Measurements from ENCODE around the gene PPFIBP1. TPM values are rescaled to one million over a fixed set of nuclear protein-coding genes. Genes with fewer than 3 reads are reported as not detected.
A peak's percentile ranks its signal among the peaks of the same experiment; 100 is the strongest.
"Not testable (repeated sequence)": the region's sequence is repeated elsewhere in the genome, so short reads cannot be mapped to it uniquely, and the experiment has no call there.

PPFIBP1 gene
- total and polyA plus RNA-seq, 4 donors: 13.6 to 150 (median 63.1) TPM

DNA sequence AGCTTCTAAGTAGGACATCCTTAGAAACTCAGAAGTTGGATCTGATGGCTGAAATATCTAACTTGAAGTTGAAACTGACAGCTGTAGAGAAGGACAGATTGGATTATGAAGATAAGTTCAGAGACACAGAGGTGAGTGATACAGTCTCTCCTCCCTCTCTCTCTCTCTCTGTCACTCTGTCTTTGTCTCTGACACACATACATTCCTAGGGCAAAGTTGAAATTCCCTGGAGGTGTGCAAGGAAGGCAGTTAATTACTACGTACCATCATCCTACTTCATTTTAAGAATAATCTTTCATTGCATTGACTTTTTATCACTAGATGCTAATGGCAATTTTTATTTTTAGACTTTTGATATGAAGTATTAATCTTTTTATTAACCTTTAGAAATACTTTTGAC is 126.0 kb downstream of the PPFIBP1 start:
- no peak overlapping the region for H3K27ac ChIP-seq (ENCODE audit: low read depth in 1 of 2, low read length in 1 of 2)
- no peaks in the 10 kb centered on the region for H3K9me3 ChIP-seq (ENCODE audit: control insufficient read depth in 4 of 4, insufficient read depth in 3 of 4, low read length in 3 of 4)
- WGBS, 2 donors: 91 to 96% methylated on average over 1 of the region's 1 CpG
- DNase-seq (no peak), ATAC-seq (ENCODE audit: insufficient read depth, low FRiP score) (no peak)
- no peak overlapping the region for H3K9ac ChIP-seq (ENCODE audit: insufficient read depth in 1 of 2, low read length in 2 of 2)
- TF ChIP-seq, protein P1, sequence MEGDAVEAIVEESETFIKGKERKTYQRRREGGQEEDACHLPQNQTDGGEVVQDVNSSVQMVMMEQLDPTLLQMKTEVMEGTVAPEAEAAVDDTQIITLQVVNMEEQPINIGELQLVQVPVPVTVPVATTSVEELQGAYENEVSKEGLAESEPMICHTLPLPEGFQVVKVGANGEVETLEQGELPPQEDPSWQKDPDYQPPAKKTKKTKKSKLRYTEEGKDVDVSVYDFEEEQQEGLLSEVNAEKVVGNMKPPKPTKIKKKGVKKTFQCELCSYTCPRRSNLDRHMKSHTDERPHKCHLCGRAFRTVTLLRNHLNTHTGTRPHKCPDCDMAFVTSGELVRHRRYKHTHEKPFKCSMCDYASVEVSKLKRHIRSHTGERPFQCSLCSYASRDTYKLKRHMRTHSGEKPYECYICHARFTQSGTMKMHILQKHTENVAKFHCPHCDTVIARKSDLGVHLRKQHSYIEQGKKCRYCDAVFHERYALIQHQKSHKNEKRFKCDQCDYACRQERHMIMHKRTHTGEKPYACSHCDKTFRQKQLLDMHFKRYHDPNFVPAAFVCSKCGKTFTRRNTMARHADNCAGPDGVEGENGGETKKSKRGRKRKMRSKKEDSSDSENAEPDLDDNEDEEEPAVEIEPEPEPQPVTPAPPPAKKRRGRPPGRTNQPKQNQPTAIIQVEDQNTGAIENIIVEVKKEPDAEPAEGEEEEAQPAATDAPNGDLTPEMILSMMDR (IDR thresholded peaks at IDR 0.05; ENCODE audit: control extremely low read depth, extremely low read depth): no peak
- H3K27me3 ChIP-seq (ENCODE audit: control insufficient read depth in 3 of 3, insufficient read depth in 3 of 3, low read length in 2 of 3): no peaks in the 10 kb centered on the region
- no peak overlapping the region for H3K4me3 ChIP-seq
- H3K4me1 ChIP-seq (ENCODE audit: control insufficient read depth in 5 of 5, insufficient read depth in 5 of 5, low read length in 5 of 5): peaks cover 0 to 9% (median 0%) of the 10 kb centered on the region in 5 donors
- H3K36me3 ChIP-seq (ENCODE audit: control insufficient read depth in 4 of 4, insufficient read depth in 4 of 4, low read length in 4 of 4): peaks cover 5 to 16% (median 9%) of the 10 kb centered on the region in 4 donors

DNA sequence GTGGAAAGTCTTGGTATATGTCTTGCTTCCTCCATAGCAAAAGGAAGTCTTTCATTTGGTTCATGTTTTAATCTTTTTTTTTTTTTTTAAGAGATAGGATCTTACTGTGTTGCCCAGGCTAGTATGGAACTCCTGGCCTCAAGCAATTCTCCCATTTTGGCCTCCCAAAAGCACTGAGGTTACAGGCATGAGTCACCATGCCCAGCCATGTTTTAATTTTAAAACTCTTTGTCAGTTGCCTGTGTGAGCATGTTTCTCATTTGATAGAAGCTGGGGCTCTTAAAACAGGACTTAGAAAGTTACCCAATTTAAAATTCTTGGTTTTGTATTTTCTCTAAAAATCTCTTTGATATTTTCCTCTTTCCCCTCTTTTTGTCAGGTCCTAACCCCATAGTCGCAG is 127.2 kb downstream of the PPFIBP1 start:
- DNase-seq: no peak
- no peak for ATAC-seq (ENCODE audit: insufficient read depth, low FRiP score)
- H3K27me3 ChIP-seq (ENCODE audit: control insufficient read depth in 3 of 3, insufficient read depth in 3 of 3, low read length in 2 of 3): no peaks in the 10 kb centered on the region
- H3K9ac ChIP-seq (ENCODE audit: insufficient read depth in 1 of 2, low read length in 2 of 2): no peak overlapping the region
- WGBS, 2 donors: 94 to 100% methylated on average over 1 of the region's 1 CpG
- no peak overlapping the region for H3K27ac ChIP-seq (ENCODE audit: low read depth in 1 of 2, low read length in 1 of 2)
- H3K9me3 ChIP-seq (ENCODE audit: control insufficient read depth in 4 of 4, insufficient read depth in 3 of 4, low read length in 3 of 4): no peaks in the 10 kb centered on the region
- peaks cover under 1 to 18% (median 11%) of the 10 kb centered on the region in 4 donors for H3K36me3 ChIP-seq (ENCODE audit: control insufficient read depth in 4 of 4, insufficient read depth in 4 of 4, low read length in 4 of 4)
- TF ChIP-seq, protein P1 (IDR thresholded peaks at IDR 0.05; ENCODE audit: control extremely low read depth, extremely low read depth): no peak
- H3K4me3 ChIP-seq: no peak overlapping the region
- H3K4me1 ChIP-seq (ENCODE audit: control insufficient read depth in 5 of 5, insufficient read depth in 5 of 5, low read length in 5 of 5): no peaks in the 10 kb centered on the region

DNA sequence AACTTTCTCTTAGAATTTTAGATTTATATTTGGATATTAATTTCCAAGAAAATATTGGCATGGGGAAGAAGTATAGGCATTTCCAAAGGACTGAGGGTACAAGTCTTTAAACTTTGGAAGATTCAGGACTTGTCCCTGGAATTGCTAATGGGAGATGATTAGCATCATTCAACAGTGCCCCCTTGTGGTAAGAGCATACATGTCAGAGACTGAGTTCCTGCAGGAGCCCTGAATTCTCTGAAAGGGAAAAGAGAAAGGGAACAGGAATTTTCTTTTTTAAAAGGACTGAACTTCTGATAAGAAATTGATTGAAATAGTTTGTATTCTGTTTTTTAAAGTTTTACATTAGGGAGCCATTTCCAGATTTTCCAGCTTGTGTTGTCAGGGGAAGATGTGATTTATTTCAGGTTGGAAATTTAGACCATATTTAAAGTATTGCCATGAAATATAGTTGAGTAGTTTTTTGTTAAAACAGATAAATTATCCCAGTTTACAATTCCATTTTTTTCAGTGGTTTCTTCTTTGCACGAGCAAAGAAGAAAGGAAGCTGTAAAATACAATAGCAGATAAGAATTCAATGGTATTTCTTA is 128.3 kb downstream of the PPFIBP1 start:
- TF ChIP-seq, protein P1 (IDR thresholded peaks at IDR 0.05; ENCODE audit: control extremely low read depth, extremely low read depth): peak; percentile 77
- Histone ChIP-seq H3K27me3 (ENCODE audit: control insufficient read depth in 3 of 3, insufficient read depth in 3 of 3, low read length in 2 of 3) (no peaks in the 10 kb centered on the region), H3K36me3 (ENCODE audit: control insufficient read depth in 4 of 4, insufficient read depth in 4 of 4, low read length in 4 of 4) (peaks cover 0 to 24% (median 11%) of the 10 kb centered on the region in 4 donors), H3K9me3 (ENCODE audit: control insufficient read depth in 4 of 4, insufficient read depth in 3 of 4, low read length in 3 of 4) (no peaks in the 10 kb centered on the region), H3K27ac (ENCODE audit: low read depth in 1 of 2, low read length in 1 of 2) (no peak overlapping the region), H3K9ac (ENCODE audit: insufficient read depth in 1 of 2, low read length in 2 of 2) (no peak overlapping the region), H3K4me3 (no peak overlapping the region), H3K4me1 (ENCODE audit: control insufficient read depth in 5 of 5, insufficient read depth in 5 of 5, low read length in 5 of 5) (no peaks in the 10 kb centered on the region)
- ATAC-seq (ENCODE audit: insufficient read depth, low FRiP score) (peak; percentile 86), DNase-seq (peak; percentile 68 to 92 (median 90))
- 37 to 68% methylated on average over 1 of the region's 1 CpG for WGBS, 2 donors

DNA sequence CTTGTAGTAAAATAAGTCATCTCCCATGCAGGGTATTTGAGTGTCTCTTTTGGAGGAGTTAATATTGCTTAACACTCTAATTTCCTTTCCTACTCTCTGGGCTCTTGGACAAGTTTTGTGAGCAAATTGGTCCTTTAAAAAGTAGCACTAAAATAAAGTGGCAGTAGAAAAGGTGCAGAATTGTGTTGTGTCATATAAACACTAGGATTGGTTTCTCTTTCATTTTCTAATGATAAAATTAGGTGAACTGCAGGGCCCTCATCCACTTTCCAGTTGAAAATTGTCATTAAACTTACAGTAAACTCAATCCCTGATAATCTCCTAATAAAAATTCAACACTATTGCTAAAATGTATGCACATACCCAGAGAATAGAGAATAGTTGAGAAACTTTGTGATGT is 129.7 kb downstream of the PPFIBP1 start:
- H3K27me3 ChIP-seq (ENCODE audit: control insufficient read depth in 3 of 3, insufficient read depth in 3 of 3, low read length in 2 of 3): no peaks in the 10 kb centered on the region
- H3K9me3 ChIP-seq (ENCODE audit: control insufficient read depth in 4 of 4, insufficient read depth in 3 of 4, low read length in 3 of 4): no peaks in the 10 kb centered on the region
- no peak overlapping the region for H3K9ac ChIP-seq (ENCODE audit: insufficient read depth in 1 of 2, low read length in 2 of 2)
- H3K4me1 ChIP-seq (ENCODE audit: control insufficient read depth in 5 of 5, insufficient read depth in 5 of 5, low read length in 5 of 5): no peaks in the 10 kb centered on the region
- H3K4me3 ChIP-seq: no peak overlapping the region
- H3K36me3 ChIP-seq (ENCODE audit: control insufficient read depth in 4 of 4, insufficient read depth in 4 of 4, low read length in 4 of 4): peaks cover 2 to 24% (median 14%) of the 10 kb centered on the region in 4 donors
- no peak overlapping the region for H3K27ac ChIP-seq (ENCODE audit: low read depth in 1 of 2, low read length in 1 of 2)
- TF ChIP-seq, protein P1 (IDR thresholded peaks at IDR 0.05; ENCODE audit: control extremely low read depth, extremely low read depth): no peak
- ATAC-seq (ENCODE audit: insufficient read depth, low FRiP score): no peak
- no peak for DNase-seq

DNA sequence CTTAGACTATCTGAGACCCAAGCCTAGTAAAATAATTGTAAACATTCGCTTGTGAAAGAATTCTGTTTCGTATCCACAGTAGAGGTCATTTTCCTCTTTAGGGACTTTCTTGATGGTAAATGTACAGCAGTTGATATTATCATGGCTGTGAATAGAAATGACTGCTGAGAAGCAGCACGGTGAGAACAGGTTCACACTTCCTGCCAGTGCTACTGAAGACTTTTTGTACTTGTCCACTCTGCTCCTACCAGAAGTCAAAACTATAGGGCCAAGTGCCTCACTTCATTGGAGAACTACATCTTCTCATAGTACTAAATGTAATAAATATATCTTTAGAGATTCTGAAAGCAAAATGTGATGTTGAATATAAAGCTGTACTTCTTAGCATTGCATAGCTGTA is 131.5 kb downstream of the PPFIBP1 start:
- H3K9ac ChIP-seq (ENCODE audit: insufficient read depth in 1 of 2, low read length in 2 of 2); H3K27ac ChIP-seq (ENCODE audit: low read depth in 1 of 2, low read length in 1 of 2); H3K4me1 ChIP-seq (ENCODE audit: control insufficient read depth in 5 of 5, insufficient read depth in 5 of 5, low read length in 5 of 5); ATAC-seq (ENCODE audit: insufficient read depth, low FRiP score); DNase-seq; H3K27me3 ChIP-seq (ENCODE audit: control insufficient read depth in 3 of 3, insufficient read depth in 3 of 3, low read length in 2 of 3); H3K9me3 ChIP-seq (ENCODE audit: control insufficient read depth in 4 of 4, insufficient read depth in 3 of 4, low read length in 3 of 4); H3K4me3 ChIP-seq: not testable (repeated sequence)
- 74 to 87% methylated on average over 3 of the region's 3 CpGs for WGBS, 2 donors
- peaks cover 0 to 22% (median 14%) of the 10 kb centered on the region in 4 donors for H3K36me3 ChIP-seq (ENCODE audit: control insufficient read depth in 4 of 4, insufficient read depth in 4 of 4, low read length in 4 of 4)

Measured in lung (tissue), 12 donors.